ENCODE results near the gene AUTS2.

DNA sequence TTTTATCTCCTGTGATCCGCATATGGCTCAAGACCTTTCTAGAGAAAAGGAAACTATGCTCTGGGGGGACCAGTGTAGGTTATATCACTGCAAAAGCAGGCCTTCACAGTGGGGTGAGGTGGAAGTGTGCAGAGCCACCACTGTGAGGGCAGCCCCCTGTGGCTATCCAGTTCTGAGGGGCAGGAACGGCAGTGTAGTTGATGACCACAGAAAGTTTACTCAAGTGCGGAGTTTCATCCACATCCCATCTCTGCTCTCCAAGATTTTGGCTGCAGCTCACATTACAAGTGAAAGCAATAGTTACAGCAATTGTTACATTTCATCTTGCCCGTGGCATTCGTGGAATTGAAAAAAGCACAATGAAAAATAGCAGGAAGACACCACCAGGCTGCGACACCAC, 1187.8 kb downstream of the AUTS2 start:
- TF ChIP-seq EZH2phosphoT487 (IDR thresholded peaks at IDR 0.05; ENCODE audit: unreplicated experiment) (no peak), EZH2 (IDR thresholded peaks at IDR 0.05; ENCODE audit: low read depth, unreplicated experiment) (no peak), CREB1 (CRISPR knock-in tag; IDR thresholded peaks at IDR 0.05; ENCODE audit: low read depth) (no peak), POLR2AphosphoS5 (IDR thresholded peaks at IDR 0.05; ENCODE audit: low read depth) (no peak), STAT1 (IDR thresholded peaks at IDR 0.05; ENCODE audit: unreplicated experiment) (no peak), NANOG (IDR thresholded peaks at IDR 0.05; ENCODE audit: borderline replicate concordance) (no peak), JUNB (IDR thresholded peaks at IDR 0.05; ENCODE audit: unreplicated experiment) (no peak)
- TF ChIP-seq, protein P1, sequence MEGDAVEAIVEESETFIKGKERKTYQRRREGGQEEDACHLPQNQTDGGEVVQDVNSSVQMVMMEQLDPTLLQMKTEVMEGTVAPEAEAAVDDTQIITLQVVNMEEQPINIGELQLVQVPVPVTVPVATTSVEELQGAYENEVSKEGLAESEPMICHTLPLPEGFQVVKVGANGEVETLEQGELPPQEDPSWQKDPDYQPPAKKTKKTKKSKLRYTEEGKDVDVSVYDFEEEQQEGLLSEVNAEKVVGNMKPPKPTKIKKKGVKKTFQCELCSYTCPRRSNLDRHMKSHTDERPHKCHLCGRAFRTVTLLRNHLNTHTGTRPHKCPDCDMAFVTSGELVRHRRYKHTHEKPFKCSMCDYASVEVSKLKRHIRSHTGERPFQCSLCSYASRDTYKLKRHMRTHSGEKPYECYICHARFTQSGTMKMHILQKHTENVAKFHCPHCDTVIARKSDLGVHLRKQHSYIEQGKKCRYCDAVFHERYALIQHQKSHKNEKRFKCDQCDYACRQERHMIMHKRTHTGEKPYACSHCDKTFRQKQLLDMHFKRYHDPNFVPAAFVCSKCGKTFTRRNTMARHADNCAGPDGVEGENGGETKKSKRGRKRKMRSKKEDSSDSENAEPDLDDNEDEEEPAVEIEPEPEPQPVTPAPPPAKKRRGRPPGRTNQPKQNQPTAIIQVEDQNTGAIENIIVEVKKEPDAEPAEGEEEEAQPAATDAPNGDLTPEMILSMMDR (conservative IDR thresholded peaks at IDR 0.05; ENCODE audit: low read depth in 2 of 2): no peak
- TF ChIP-seq, protein P2, sequence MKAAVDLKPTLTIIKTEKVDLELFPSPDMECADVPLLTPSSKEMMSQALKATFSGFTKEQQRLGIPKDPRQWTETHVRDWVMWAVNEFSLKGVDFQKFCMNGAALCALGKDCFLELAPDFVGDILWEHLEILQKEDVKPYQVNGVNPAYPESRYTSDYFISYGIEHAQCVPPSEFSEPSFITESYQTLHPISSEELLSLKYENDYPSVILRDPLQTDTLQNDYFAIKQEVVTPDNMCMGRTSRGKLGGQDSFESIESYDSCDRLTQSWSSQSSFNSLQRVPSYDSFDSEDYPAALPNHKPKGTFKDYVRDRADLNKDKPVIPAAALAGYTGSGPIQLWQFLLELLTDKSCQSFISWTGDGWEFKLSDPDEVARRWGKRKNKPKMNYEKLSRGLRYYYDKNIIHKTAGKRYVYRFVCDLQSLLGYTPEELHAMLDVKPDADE (IDR thresholded peaks at IDR 0.05): no peak
- TF ChIP-seq, protein P3, sequence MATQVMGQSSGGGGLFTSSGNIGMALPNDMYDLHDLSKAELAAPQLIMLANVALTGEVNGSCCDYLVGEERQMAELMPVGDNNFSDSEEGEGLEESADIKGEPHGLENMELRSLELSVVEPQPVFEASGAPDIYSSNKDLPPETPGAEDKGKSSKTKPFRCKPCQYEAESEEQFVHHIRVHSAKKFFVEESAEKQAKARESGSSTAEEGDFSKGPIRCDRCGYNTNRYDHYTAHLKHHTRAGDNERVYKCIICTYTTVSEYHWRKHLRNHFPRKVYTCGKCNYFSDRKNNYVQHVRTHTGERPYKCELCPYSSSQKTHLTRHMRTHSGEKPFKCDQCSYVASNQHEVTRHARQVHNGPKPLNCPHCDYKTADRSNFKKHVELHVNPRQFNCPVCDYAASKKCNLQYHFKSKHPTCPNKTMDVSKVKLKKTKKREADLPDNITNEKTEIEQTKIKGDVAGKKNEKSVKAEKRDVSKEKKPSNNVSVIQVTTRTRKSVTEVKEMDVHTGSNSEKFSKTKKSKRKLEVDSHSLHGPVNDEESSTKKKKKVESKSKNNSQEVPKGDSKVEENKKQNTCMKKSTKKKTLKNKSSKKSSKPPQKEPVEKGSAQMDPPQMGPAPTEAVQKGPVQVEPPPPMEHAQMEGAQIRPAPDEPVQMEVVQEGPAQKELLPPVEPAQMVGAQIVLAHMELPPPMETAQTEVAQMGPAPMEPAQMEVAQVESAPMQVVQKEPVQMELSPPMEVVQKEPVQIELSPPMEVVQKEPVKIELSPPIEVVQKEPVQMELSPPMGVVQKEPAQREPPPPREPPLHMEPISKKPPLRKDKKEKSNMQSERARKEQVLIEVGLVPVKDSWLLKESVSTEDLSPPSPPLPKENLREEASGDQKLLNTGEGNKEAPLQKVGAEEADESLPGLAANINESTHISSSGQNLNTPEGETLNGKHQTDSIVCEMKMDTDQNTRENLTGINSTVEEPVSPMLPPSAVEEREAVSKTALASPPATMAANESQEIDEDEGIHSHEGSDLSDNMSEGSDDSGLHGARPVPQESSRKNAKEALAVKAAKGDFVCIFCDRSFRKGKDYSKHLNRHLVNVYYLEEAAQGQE (IDR thresholded peaks at IDR 0.05; ENCODE audit: unreplicated experiment): no peak
- TF ChIP-seq, protein P4, sequence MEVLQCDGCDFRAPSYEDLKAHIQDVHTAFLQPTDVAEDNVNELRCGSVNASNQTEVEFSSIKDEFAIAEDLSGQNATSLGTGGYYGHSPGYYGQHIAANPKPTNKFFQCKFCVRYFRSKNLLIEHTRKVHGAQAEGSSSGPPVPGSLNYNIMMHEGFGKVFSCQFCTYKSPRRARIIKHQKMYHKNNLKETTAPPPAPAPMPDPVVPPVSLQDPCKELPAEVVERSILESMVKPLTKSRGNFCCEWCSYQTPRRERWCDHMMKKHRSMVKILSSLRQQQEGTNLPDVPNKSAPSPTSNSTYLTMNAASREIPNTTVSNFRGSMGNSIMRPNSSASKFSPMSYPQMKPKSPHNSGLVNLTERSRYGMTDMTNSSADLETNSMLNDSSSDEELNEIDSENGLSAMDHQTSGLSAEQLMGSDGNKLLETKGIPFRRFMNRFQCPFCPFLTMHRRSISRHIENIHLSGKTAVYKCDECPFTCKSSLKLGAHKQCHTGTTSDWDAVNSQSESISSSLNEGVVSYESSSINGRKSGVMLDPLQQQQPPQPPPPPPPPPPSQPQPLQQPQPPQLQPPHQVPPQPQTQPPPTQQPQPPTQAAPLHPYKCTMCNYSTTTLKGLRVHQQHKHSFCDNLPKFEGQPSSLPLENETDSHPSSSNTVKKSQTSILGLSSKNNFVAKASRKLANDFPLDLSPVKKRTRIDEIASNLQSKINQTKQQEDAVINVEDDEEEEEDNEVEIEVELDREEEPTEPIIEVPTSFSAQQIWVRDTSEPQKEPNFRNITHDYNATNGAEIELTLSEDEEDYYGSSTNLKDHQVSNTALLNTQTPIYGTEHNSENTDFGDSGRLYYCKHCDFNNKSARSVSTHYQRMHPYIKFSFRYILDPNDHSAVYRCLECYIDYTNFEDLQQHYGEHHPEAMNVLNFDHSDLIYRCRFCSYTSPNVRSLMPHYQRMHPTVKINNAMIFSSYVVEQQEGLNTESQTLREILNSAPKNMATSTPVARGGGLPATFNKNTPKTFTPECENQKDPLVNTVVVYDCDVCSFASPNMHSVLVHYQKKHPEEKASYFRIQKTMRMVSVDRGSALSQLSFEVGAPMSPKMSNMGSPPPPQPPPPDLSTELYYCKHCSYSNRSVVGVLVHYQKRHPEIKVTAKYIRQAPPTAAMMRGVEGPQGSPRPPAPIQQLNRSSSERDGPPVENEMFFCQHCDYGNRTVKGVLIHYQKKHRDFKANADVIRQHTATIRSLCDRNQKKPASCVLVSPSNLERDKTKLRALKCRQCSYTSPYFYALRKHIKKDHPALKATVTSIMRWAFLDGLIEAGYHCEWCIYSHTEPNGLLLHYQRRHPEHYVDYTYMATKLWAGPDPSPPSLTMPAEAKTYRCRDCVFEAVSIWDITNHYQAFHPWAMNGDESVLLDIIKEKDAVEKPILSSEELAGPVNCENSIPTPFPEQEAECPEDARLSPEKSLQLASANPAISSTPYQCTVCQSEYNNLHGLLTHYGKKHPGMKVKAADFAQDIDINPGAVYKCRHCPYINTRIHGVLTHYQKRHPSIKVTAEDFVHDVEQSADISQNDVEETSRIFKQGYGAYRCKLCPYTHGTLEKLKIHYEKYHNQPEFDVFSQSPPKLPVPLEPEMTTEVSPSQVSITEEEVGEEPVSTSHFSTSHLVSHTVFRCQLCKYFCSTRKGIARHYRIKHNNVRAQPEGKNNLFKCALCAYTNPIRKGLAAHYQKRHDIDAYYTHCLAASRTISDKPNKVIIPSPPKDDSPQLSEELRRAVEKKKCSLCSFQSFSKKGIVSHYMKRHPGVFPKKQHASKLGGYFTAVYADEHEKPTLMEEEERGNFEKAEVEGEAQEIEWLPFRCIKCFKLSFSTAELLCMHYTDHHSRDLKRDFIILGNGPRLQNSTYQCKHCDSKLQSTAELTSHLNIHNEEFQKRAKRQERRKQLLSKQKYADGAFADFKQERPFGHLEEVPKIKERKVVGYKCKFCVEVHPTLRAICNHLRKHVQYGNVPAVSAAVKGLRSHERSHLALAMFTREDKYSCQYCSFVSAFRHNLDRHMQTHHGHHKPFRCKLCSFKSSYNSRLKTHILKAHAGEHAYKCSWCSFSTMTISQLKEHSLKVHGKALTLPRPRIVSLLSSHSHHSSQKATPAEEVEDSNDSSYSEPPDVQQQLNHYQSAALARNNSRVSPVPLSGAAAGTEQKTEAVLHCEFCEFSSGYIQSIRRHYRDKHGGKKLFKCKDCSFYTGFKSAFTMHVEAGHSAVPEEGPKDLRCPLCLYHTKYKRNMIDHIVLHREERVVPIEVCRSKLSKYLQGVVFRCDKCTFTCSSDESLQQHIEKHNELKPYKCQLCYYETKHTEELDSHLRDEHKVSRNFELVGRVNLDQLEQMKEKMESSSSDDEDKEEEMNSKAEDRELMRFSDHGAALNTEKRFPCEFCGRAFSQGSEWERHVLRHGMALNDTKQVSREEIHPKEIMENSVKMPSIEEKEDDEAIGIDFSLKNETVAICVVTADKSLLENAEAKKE (CRISPR knock-in tag; IDR thresholded peaks at IDR 0.05): no peak

Data from GM23338 (cell line).